ENCODE results near the gene FANK1. TPM values are rescaled to one million over a fixed set of nuclear protein-coding genes. Genes with fewer than 3 reads are reported as not detected.
"Not testable (repeated sequence)": the region's sequence is repeated elsewhere in the genome, so short reads cannot be mapped to it uniquely, and the experiment has no call there.

FANK1 gene
- polyA plus RNA-seq, 3 donors, result 0.20 TPM; not detected in 2

DNA sequence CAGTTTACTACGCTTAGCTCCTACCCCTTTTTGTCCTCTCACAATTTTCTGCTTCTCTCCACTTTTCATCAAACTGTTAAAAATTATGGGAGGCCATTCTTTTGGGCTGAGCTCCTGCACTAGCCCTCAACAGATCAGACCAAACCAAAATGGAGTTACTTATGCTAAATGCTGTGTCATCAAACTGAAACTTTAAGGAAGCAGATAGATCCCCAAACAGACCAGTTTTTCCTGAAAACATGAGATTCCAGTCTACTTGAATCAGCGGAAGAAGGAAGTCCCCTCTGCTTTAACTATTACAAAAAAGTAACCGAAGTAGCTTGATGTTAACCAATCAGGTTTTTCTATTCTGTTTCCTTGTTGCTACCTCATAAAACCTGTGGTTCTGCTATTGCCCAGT lies 20.6 kb downstream of the FANK1 start:
- Histone ChIP-seq H3K9me3 (replicated peaks in 1 of 2; ENCODE audit: control insufficient read depth in 1 of 2, insufficient read depth in 1 of 2, low read length in 2 of 2) (peaks cover 0 to 4% of the 10 kb centered on the region in 2 donors), H3K79me2 (ENCODE audit: insufficient read depth, low read length) (no peaks in the 10 kb centered on the region), H4K20me1 (ENCODE audit: insufficient read depth, low read length) (no peaks in the 10 kb centered on the region), H3K9ac (ENCODE audit: insufficient read depth, low read length, poor library complexity, severe bottlenecking) (no peak overlapping the region), H3K4me3 (replicated peaks in 1 of 3; ENCODE audit: low read depth in 2 of 3, low read length in 3 of 3) (no peak overlapping the region), H3K27me3 (ENCODE audit: control insufficient read depth in 2 of 2, insufficient read depth in 2 of 2, low read length in 2 of 2) (no peaks in the 10 kb centered on the region), H3K4me2 (replicated peaks; ENCODE audit: extremely low read depth, low read length, poor library complexity, severe bottlenecking) (no peak overlapping the region), H3K36me3 (replicated peaks in 1 of 2; ENCODE audit: control insufficient read depth in 1 of 2, insufficient read depth in 2 of 2, low read length in 2 of 2) (no peaks in the 10 kb centered on the region), H3K27ac (ENCODE audit: low read depth in 1 of 2, low read length in 2 of 2) (no peak overlapping the region), H3K4me1 (ENCODE audit: control insufficient read depth in 1 of 2, insufficient read depth in 2 of 2, low read length in 2 of 2) (no peaks in the 10 kb centered on the region), H2AFZ (ENCODE audit: insufficient read depth, low read depth, low read length, poor library complexity, severe bottlenecking) (no peak overlapping the region)
- no peak for DNase-seq
- Mint-ChIP-seq H3K4me3 (no peak overlapping the region), H3K9me3 (peaks cover 0 to 8% (median 4%) of the 10 kb centered on the region in 7 donors), H3K4me1 (no peaks in the 10 kb centered on the region), H3K27me3 (ENCODE audit: low read depth in 3 of 3) (peaks cover 0 to 2% (median 0%) of the 10 kb centered on the region in 3 donors), H3K36me3 (no peaks in the 10 kb centered on the region), H3K27ac (no peak overlapping the region)
- intact Hi-C loops (cut with micrococcal nuclease), result no loop called here
- 80% methylated on average over 1 of the region's 3 CpGs for WGBS (ENCODE audit: insufficient coverage)
- TF ChIP-seq, protein P1, sequence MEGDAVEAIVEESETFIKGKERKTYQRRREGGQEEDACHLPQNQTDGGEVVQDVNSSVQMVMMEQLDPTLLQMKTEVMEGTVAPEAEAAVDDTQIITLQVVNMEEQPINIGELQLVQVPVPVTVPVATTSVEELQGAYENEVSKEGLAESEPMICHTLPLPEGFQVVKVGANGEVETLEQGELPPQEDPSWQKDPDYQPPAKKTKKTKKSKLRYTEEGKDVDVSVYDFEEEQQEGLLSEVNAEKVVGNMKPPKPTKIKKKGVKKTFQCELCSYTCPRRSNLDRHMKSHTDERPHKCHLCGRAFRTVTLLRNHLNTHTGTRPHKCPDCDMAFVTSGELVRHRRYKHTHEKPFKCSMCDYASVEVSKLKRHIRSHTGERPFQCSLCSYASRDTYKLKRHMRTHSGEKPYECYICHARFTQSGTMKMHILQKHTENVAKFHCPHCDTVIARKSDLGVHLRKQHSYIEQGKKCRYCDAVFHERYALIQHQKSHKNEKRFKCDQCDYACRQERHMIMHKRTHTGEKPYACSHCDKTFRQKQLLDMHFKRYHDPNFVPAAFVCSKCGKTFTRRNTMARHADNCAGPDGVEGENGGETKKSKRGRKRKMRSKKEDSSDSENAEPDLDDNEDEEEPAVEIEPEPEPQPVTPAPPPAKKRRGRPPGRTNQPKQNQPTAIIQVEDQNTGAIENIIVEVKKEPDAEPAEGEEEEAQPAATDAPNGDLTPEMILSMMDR (IDR thresholded peaks at IDR 0.05), result no peak

DNA sequence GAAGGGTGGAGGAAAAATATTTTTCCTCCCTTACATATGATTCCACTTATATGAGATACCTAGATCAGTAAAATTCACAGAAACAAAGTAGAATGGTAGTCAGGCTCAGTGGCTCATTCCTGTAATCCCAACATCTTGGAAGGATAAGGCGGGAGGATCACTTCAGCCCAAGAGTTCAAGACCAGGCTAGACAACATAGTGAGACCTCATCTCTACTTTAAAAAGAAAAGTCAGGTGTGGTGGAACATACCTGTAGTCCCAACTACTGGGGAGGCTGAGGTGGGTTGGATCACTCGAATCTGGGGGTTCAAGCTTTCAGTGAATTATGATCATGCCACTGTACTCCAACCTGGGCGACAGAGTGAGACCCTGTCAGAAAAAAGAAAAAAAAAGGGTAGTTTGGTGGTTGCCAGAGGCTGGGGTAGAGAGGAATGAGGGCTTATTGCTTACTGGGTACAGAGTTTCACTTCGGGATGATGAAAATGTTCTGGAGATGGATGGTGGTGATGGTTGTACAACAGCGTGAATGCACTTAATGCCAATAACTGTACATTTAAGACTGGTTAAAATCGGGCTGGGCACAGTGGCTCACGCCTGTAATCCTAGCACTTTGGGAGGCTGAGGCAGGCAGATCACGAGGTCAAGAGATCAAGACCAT lies 21.5 kb downstream of the FANK1 start:
- H3K36me3 Mint-ChIP-seq; H2AFZ ChIP-seq (ENCODE audit: insufficient read depth, low read depth, low read length, poor library complexity, severe bottlenecking); H3K27me3 ChIP-seq (ENCODE audit: control insufficient read depth in 2 of 2, insufficient read depth in 2 of 2, low read length in 2 of 2); H3K4me3 ChIP-seq (replicated peaks in 1 of 3; ENCODE audit: low read depth in 2 of 3, low read length in 3 of 3); H3K4me1 ChIP-seq (ENCODE audit: control insufficient read depth in 1 of 2, insufficient read depth in 2 of 2, low read length in 2 of 2); H3K36me3 ChIP-seq (replicated peaks in 1 of 2; ENCODE audit: control insufficient read depth in 1 of 2, insufficient read depth in 2 of 2, low read length in 2 of 2); H3K27me3 Mint-ChIP-seq (ENCODE audit: low read depth in 3 of 3); H3K9ac ChIP-seq (ENCODE audit: insufficient read depth, low read length, poor library complexity, severe bottlenecking); H3K4me1 Mint-ChIP-seq; H3K79me2 ChIP-seq (ENCODE audit: insufficient read depth, low read length); intact Hi-C loops (cut with micrococcal nuclease); H3K9me3 ChIP-seq (replicated peaks in 1 of 2; ENCODE audit: control insufficient read depth in 1 of 2, insufficient read depth in 1 of 2, low read length in 2 of 2); H3K9me3 Mint-ChIP-seq; DNase-seq; H3K4me3 Mint-ChIP-seq; H3K27ac ChIP-seq (ENCODE audit: low read depth in 1 of 2, low read length in 2 of 2); H3K27ac Mint-ChIP-seq; H3K4me2 ChIP-seq (replicated peaks; ENCODE audit: extremely low read depth, low read length, poor library complexity, severe bottlenecking); H4K20me1 ChIP-seq (ENCODE audit: insufficient read depth, low read length): not testable (repeated sequence)
- 90% methylated on average over 7 of the region's 8 CpGs for WGBS (ENCODE audit: insufficient coverage)

- H3K9me3 ChIP-seq (replicated peaks in 1 of 2; ENCODE audit: control insufficient read depth in 1 of 2, insufficient read depth in 1 of 2, low read length in 2 of 2); H3K4me3 ChIP-seq (replicated peaks in 1 of 3; ENCODE audit: low read depth in 2 of 3, low read length in 3 of 3); H3K4me2 ChIP-seq (replicated peaks; ENCODE audit: extremely low read depth, low read length, poor library complexity, severe bottlenecking); H3K9ac ChIP-seq (ENCODE audit: insufficient read depth, low read length, poor library complexity, severe bottlenecking); H3K36me3 Mint-ChIP-seq; H4K20me1 ChIP-seq (ENCODE audit: insufficient read depth, low read length); H3K27ac ChIP-seq (ENCODE audit: low read depth in 1 of 2, low read length in 2 of 2); H3K27me3 ChIP-seq (ENCODE audit: control insufficient read depth in 2 of 2, insufficient read depth in 2 of 2, low read length in 2 of 2); H3K36me3 ChIP-seq (replicated peaks in 1 of 2; ENCODE audit: control insufficient read depth in 1 of 2, insufficient read depth in 2 of 2, low read length in 2 of 2); H3K79me2 ChIP-seq (ENCODE audit: insufficient read depth, low read length); H3K9me3 Mint-ChIP-seq; H2AFZ ChIP-seq (ENCODE audit: insufficient read depth, low read depth, low read length, poor library complexity, severe bottlenecking); H3K4me3 Mint-ChIP-seq; H3K4me1 ChIP-seq (ENCODE audit: control insufficient read depth in 1 of 2, insufficient read depth in 2 of 2, low read length in 2 of 2); H3K27me3 Mint-ChIP-seq (ENCODE audit: low read depth in 3 of 3); intact Hi-C loops (cut with micrococcal nuclease); DNase-seq; H3K4me1 Mint-ChIP-seq: not testable (repeated sequence)
- peak overlapping the region in 1 of 7 donors; percentile 32 for H3K27ac Mint-ChIP-seq
- WGBS (ENCODE audit: insufficient coverage), result no CpG with 5 or more reads among the region's 2 CpGs
Measured at GRCh38 chr10:125921643-125922306, 25.4 kb downstream of the FANK1 start.

Data from CD14-positive monocyte (primary cell).